ENCODE results near the gene SP9. TPM values are rescaled to one million over a fixed set of nuclear protein-coding genes. Genes with fewer than 3 reads are reported as not detected.

SP9 gene
- total RNA-seq, 1 experiment from 2014 or later: not detected

Other genes starting within 250 kb of the SP9 start
- gene OLA1, start 86.4 kb upstream of the SP9 start, total RNA-seq (2014; rRNA removed; shearing (Covaris generic); ENCODE audit: low replicate concordance): 175 and 195 TPM in 2 replicates
- gene SCRN3, start 60.8 kb downstream of the SP9 start, total RNA-seq (2014; rRNA removed; shearing (Covaris generic); ENCODE audit: low replicate concordance): 7.4 and 43.9 TPM in 2 replicates
- gene GPR155, start 152.1 kb downstream of the SP9 start, total RNA-seq (2014; rRNA removed; shearing (Covaris generic); ENCODE audit: low replicate concordance): 0.06 and 0.64 TPM in 2 replicates